Measurements from ENCODE around the gene RINL.

The RINL gene

DNA sequence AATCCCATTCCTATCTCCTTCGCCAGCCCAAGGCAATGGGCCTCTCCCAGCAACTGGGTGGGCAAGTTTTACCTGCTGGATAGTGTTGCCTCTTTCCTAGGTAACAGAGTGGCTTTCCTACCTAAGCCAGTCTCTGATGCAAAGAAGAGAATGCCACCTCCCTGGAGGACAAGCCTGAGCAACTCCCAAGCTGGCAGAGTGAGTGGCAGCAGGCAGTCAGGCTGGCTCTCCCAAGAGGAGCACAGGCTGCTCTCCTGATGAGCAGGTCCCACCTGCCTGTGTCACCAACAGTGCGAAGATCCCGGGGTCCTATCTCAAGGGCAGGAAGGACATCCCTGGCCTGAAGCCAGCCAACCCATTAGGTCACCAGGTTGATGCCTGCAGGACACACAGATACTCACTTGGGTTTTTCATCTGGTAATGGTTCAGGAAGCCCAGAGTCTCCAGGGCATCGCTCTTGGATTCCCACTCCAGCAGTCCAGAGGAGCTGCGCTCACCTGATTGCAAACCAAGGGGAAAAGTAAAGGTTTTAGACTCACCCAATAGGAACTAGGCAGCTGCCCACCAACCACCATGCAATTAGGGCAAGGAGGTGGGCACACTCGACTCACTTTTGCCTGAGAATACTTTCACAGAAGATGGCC lies 41.0 kb downstream of the RINL start:
- TF ChIP-seq CEBPB (IDR thresholded peaks at IDR 0.05) (no peak), EP300 (IDR thresholded peaks at IDR 0.05; ENCODE audit: borderline replicate concordance) (no peak), EGR1 (IDR thresholded peaks at IDR 0.05) (no peak), YY1 (IDR thresholded peaks at IDR 0.05; ENCODE audit: low read depth) (no peak), CREB1 (IDR thresholded peaks at IDR 0.05; ENCODE audit: low read depth) (no peak), TEAD4 (IDR thresholded peaks at IDR 0.05) (no peak), TAF1 (IDR thresholded peaks at IDR 0.05; ENCODE audit: low read depth) (no peak), NFIC (IDR thresholded peaks at IDR 0.05) (no peak), RAD21 (IDR thresholded peaks at IDR 0.05; ENCODE audit: low read depth) (no peak)
- TF ChIP-seq, protein P1, sequence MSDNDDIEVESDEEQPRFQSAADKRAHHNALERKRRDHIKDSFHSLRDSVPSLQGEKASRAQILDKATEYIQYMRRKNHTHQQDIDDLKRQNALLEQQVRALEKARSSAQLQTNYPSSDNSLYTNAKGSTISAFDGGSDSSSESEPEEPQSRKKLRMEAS (IDR thresholded peaks at IDR 0.05) = no peak

DNA sequence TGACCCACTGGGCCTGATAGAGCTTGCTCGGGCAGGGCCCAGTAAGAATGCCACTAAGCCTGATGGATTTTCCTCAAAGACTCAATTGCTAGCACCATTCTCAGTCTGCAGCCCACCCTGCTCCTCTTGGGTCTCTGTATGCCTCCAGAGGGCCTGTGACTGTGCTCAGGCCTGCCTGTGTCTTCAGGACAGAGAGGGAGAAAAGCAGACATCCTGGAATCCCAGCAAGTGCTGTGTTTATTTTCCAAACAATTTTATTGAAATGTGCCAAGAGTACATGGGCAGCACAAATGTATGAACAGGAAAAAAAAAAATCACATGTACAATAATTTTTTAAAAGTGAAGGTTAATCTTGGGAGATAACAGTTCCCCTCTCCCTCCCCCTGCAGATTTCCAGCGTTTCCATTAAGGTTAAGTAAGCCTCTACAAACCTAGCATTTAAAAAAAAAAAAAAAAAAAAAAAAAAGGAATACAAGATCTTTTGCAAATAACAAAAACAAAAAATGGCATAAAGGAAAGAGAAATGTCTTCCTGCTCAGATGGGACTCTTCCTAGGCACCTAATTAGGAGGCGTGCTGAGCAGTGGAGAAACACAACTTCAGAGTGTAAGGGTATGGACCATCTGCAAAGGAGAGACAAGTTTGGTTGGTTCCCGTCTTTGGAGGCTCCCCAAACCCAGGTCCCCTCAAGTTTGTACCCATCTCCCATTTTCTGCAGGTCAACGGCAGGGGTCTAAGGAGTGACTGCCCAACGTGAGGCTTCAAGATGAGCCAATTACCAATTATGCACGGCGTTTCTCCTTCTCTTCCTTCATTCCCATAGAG lies 41.7 kb downstream of the RINL start:
- no peak for TF ChIP-seq NFIC (IDR thresholded peaks at IDR 0.05)
- TF ChIP-seq, protein P2, sequence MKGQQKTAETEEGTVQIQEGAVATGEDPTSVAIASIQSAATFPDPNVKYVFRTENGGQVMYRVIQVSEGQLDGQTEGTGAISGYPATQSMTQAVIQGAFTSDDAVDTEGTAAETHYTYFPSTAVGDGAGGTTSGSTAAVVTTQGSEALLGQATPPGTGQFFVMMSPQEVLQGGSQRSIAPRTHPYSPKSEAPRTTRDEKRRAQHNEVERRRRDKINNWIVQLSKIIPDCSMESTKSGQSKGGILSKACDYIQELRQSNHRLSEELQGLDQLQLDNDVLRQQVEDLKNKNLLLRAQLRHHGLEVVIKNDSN (IDR thresholded peaks at IDR 0.05) = no peak
- no peak for TF ChIP-seq RAD21 (IDR thresholded peaks at IDR 0.05; ENCODE audit: low read depth)
- TF ChIP-seq, protein P1 (IDR thresholded peaks at IDR 0.05) = no peak
- TF ChIP-seq, protein P3, sequence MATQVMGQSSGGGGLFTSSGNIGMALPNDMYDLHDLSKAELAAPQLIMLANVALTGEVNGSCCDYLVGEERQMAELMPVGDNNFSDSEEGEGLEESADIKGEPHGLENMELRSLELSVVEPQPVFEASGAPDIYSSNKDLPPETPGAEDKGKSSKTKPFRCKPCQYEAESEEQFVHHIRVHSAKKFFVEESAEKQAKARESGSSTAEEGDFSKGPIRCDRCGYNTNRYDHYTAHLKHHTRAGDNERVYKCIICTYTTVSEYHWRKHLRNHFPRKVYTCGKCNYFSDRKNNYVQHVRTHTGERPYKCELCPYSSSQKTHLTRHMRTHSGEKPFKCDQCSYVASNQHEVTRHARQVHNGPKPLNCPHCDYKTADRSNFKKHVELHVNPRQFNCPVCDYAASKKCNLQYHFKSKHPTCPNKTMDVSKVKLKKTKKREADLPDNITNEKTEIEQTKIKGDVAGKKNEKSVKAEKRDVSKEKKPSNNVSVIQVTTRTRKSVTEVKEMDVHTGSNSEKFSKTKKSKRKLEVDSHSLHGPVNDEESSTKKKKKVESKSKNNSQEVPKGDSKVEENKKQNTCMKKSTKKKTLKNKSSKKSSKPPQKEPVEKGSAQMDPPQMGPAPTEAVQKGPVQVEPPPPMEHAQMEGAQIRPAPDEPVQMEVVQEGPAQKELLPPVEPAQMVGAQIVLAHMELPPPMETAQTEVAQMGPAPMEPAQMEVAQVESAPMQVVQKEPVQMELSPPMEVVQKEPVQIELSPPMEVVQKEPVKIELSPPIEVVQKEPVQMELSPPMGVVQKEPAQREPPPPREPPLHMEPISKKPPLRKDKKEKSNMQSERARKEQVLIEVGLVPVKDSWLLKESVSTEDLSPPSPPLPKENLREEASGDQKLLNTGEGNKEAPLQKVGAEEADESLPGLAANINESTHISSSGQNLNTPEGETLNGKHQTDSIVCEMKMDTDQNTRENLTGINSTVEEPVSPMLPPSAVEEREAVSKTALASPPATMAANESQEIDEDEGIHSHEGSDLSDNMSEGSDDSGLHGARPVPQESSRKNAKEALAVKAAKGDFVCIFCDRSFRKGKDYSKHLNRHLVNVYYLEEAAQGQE (IDR thresholded peaks at IDR 0.05; ENCODE audit: low read depth) = no peak
- TF ChIP-seq TAF1 (IDR thresholded peaks at IDR 0.05; ENCODE audit: low read depth) = no peak
- TF ChIP-seq CEBPB (IDR thresholded peaks at IDR 0.05) = no peak
- TF ChIP-seq EGR1 (IDR thresholded peaks at IDR 0.05) = no peak
- TF ChIP-seq TCF12 (IDR thresholded peaks at IDR 0.05; ENCODE audit: low read depth) = no peak
- TF ChIP-seq EP300 (IDR thresholded peaks at IDR 0.05; ENCODE audit: borderline replicate concordance) = no peak
- TF ChIP-seq CREB1 (IDR thresholded peaks at IDR 0.05; ENCODE audit: low read depth) = no peak
- TF ChIP-seq TEAD4 (IDR thresholded peaks at IDR 0.05) = no peak
- no peak for TF ChIP-seq YY1 (IDR thresholded peaks at IDR 0.05; ENCODE audit: low read depth)
- TF ChIP-seq ZBTB7A (IDR thresholded peaks at IDR 0.05; ENCODE audit: low read depth) = no peak
- no peak for TF ChIP-seq FOXM1 (IDR thresholded peaks at IDR 0.05; ENCODE audit: borderline replicate concordance, low read depth)

DNA sequence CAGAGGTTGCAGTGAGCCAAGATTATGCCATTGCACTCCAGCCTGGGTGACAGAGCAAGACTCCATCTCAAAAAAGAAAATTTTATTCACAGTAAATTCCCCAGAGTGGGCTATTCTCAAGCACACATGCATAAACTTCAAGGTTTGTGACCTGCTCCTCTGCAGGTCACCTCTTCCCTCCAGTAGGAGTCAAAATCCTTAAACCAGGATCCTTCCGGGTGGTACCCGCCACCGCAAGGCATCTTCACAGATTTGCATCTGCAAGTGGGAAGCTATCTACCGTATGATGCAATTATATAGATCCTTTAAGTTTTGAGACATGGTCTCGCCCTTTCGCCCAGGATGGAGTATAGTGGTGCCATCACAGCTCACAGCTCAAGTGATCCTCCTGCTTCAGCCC lies 43.5 kb downstream of the RINL start:
- TF ChIP-seq NFIC (IDR thresholded peaks at IDR 0.05) (no peak), TCF12 (IDR thresholded peaks at IDR 0.05; ENCODE audit: low read depth) (no peak), EP300 (IDR thresholded peaks at IDR 0.05; ENCODE audit: borderline replicate concordance) (no peak), FOXM1 (IDR thresholded peaks at IDR 0.05; ENCODE audit: borderline replicate concordance, low read depth) (no peak), TEAD4 (IDR thresholded peaks at IDR 0.05) (no peak), RAD21 (IDR thresholded peaks at IDR 0.05; ENCODE audit: low read depth) (no peak), CREB1 (IDR thresholded peaks at IDR 0.05; ENCODE audit: low read depth) (no peak), EGR1 (IDR thresholded peaks at IDR 0.05) (no peak)
- TF ChIP-seq, protein P1 (IDR thresholded peaks at IDR 0.05) = no peak
- TF ChIP-seq, protein P2 (IDR thresholded peaks at IDR 0.05) = no peak
- TF ChIP-seq, protein P3 (IDR thresholded peaks at IDR 0.05; ENCODE audit: low read depth) = no peak

DNA sequence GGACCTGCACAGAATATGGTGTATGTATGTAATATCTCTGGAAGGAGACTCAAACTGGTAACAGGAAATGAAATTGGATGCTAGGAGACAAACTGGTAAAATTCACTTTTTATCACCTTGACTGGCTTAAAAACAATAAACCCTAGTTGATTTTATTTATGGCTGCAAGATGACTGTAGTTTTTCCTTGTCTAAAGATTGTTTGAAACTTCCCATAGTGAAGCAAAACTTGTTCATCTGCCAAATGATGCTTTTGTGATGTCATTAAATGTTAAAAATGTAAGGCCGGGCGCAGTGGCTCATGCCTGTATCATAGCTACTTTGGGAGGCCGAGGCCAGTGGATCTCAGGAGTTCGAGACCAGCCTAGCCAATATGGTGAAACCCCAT lies 44.0 kb downstream of the RINL start:
- no peak for TF ChIP-seq CEBPB (IDR thresholded peaks at IDR 0.05)
- TF ChIP-seq, protein P2 (IDR thresholded peaks at IDR 0.05) = no peak

DNA sequence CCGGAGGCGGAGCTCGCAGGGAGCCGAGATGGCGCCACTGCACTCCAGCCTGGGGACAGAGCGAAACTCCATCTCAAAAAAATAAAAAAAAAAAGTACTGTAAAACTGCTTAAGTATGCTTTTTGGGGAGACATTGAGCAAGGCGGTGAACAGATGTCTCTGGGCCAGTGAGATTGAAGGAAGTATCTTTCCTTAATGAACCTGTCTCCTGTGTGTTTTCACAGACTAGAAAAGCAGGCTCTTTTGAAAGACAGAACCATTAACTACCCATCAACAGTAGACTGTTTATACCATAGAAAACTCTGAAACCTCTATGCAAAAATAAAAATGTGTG lies 45.0 kb downstream of the RINL start:
- TF ChIP-seq EGR1 (IDR thresholded peaks at IDR 0.05) (no peak), NFIC (IDR thresholded peaks at IDR 0.05) (no peak), FOXM1 (IDR thresholded peaks at IDR 0.05; ENCODE audit: borderline replicate concordance, low read depth) (no peak), ZBTB7A (IDR thresholded peaks at IDR 0.05; ENCODE audit: low read depth) (no peak), EP300 (IDR thresholded peaks at IDR 0.05; ENCODE audit: borderline replicate concordance) (no peak), CEBPB (IDR thresholded peaks at IDR 0.05) (no peak), TCF12 (IDR thresholded peaks at IDR 0.05; ENCODE audit: low read depth) (no peak), TEAD4 (IDR thresholded peaks at IDR 0.05) (no peak), YY1 (IDR thresholded peaks at IDR 0.05; ENCODE audit: low read depth) (no peak), RAD21 (IDR thresholded peaks at IDR 0.05; ENCODE audit: low read depth) (no peak)
- TF ChIP-seq, protein P1 (IDR thresholded peaks at IDR 0.05) = no peak
- TF ChIP-seq, protein P3 (IDR thresholded peaks at IDR 0.05; ENCODE audit: low read depth) = no peak
- TF ChIP-seq, protein P2 (IDR thresholded peaks at IDR 0.05) = no peak

All from Ishikawa (cell line).